Posterior cingulate gyrus (tissue), 11 donors: Measurements from ENCODE around the gene VAV3.
A peak's percentile ranks its signal among the peaks of the same experiment; 100 is the strongest.

ENCODE experiments used
- DNase-seq, 10 donors: peaks; one replicate each; pipeline versions ENCODE4 v3.0.0 to v3.0.0-alpha.2; 2020 to 2021; ENCODE audit warnings: mixed read lengths in 3 of 10
- intact Hi-C: fragments of 100-400 bp; cut with DNase I; formaldehyde crosslinking; loops from one replicate; pipeline ENCODE4 v1.15.1; 2023

Gene VAV3

DNA sequence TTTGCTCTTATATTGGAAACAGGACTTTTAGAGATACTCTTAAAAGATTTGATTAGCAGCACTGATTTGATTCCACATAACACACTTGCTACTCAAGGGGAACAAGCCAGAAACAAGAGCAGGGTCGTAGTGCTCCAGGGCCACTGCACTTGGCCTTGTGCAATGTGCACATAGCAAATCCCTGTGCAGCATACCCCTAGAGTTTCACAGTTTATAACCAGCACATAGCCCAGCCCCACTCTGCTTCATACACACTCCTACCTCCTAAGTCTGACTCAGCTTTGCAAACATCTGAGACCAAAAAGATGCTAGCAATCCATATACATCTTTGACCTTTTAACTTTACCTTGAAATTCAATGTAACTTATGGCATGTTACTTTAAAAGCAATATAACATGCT lies 157.6 kb downstream of the VAV3 start:
- intact Hi-C loops = no loop called here
- DNase-seq = peak in 1 of 10 donors; percentile 57

DNA sequence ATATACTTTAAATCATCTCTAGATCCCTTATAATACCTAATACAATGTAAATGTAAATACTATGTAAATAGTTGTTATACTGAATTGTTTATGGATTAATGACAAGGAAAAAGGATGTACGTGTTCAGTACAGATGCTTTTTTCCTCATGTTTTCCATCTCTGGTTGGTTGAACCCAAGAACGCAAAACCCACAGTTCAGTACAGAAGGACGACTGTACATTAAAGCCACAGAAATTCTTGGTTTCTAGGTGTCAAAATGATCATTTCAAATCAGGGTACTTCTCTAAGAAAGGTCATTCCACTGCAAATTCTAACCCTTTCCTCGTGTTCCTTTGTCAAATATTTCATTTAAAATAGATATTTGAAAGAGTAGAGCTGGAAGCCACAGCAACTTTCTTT lies 158.1 kb downstream of the VAV3 start:
- intact Hi-C loops = no loop called here
- no peak for DNase-seq

DNA sequence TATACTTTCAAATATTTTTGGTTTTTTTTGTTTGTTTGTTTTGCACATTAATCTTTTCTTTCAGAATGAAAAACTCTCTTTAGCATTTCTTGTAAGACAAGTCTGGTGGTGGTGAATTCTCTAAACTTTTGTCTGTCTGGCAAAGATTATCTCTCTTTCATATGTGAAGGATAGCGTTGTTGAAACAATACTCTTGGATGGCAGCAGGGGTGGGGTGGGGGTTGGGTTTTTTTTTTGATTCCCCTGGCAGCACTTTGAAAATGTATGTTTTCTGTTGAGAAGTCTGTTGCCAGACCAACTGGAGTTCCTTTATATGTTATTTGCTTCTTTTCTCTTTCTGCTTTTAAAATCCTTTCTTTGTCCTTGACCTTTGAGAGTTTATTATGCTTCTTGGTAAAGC lies 160.2 kb downstream of the VAV3 start:
- no peak for DNase-seq
- intact Hi-C loops = no loop called here

DNA sequence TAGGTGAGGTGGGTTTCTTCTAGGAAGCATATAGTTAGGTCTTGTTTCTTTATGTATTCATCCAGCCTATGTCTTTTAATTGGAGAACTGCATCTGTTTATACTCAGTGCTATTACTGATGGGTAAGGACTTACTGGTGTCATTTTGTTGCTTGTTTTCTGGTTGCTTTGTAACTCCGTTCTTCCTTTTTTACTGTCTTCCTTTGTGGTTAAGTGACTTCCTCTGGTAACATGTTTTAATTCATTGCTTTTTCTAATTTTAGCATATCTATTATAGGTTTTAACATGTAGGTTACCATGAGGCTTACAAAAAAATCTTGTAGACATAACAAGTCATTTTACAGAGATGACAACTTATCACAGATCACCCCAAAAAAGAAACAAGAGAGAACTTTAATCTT lies 160.8 kb downstream of the VAV3 start:
- intact Hi-C loops = no loop called here
- DNase-seq = no peak

DNA sequence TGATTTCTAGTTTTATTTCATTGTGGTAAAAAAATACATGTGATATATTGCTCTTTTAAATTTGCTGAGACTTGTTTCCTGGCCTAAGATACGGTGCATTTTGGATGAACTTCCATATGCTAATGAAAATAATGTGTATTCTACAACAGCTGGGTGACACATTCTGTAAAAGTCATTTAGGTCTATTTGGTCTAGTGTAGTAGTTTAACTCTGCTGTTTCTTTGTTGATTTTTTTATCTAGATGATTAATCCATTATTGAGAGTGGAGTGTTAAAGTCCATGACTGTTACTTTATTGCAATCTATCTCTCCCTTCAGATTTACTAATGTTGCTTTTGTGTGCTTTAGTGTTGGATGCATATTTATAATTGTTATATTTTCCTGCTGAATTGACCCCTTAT lies 161.4 kb downstream of the VAV3 start:
- no peak for DNase-seq
- intact Hi-C loops = no loop called here

DNA sequence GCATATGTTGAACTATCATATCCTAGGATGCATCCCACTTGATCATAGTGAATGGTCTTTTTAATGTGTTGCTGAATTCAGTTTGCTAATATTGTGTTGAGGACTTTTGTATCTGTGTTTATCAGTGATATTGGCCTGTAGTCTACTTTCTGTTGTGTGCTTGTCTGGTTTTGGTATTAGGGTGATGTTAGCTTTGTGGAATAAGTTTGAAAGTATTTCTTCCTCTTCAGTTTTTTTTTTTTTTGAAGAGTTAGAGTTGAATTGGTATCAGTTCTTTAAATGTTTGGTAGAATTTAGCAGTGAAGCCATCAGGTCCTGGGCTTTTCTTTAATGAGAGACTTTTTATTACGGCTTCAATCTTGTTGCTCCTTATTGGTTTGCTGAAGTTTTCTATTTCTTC lies 162.3 kb downstream of the VAV3 start:
- intact Hi-C loops = no loop called here

DNA sequence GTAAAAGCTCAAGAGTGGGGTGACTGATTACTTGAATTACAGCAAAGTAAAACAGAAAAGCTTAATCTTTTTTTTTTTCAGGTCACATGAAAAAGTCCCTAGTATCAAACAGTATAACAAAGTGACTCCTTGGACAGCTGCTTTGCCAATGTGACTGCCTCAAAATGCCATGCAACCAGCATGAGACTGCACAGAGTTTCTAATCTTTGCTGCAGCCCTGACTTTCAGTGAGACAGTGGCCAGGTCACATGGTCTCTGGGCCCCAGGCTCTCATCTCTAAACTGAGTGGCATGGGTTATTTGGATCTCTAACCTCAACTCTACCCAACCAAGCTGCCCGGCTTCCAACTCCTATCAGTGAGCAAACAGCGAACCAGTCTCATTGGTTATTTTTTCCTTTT lies 169.0 kb downstream of the VAV3 start:
- DNase-seq = no peak
- intact Hi-C loops = no loop called here

More for the DNA sequence above, 162.3 kb downstream of the VAV3 start:
- DNase-seq = no peak

DNA sequence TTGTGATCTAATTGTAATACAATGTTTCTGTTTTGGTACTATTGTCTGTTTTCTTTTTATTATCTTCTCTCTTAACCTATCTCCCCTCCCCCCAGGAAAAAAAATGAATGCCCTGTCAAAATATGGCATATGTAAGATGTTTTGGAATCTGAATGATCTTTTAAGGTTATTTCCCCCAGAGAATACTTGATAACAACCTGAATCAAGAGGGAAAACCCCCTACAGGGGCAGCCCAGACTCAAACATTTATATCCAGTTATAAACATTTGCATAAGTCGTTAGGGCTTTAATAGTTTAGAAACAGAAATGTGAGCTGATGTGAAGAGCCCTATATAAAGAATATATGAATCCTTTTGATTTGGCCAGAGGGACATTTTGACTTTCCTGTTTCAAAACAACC lies 169.5 kb downstream of the VAV3 start:
- intact Hi-C loops = no loop called here
- no peak for DNase-seq

DNA sequence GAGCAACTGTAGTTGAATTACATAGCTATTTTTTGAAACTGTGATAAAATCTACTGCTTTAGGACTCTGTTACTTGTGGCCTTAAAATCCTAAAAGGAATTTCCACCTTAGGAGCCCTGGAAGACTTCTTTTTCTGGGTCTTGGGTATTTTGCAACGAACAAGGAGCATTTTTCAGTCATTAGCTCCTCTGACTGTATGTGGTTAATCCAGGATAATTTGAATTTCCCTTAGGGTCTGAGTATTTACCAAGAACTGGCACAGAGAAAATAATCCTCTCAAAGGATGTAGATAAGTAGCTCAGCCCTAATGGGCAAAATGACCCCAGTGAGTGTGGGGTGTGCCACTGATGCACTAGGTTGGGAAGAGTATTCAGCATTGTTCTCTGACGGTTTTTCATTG lies 170.4 kb downstream of the VAV3 start:
- no peak for DNase-seq
- intact Hi-C loops = no loop called here

DNA sequence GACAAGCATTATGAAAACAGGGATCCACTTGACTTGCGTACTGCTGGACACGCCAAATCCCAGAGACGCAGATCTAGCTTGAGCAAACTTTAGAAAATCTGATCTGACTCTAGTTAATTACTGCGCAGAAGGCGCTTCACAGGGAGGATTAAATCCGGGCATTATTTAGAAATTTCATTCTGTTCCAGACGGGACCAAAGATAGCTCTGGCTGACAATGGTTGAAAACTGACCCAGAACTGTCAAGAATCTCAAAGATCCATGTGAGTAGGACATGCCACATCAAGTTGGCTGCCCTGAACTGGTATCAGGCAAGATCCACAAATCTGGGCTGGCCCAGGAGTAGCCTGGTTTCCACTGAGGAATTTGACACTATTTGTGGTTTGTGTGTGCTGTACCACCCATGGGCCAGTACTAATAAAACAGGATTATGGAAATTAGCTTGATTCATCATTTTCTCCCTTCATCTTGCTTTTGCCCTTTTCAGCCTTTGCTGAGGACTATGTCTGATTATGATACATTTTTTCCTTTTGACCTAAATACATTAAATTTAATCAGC lies 171.0 kb downstream of the VAV3 start:
- no peak for DNase-seq
- intact Hi-C loops = no loop called here

DNA sequence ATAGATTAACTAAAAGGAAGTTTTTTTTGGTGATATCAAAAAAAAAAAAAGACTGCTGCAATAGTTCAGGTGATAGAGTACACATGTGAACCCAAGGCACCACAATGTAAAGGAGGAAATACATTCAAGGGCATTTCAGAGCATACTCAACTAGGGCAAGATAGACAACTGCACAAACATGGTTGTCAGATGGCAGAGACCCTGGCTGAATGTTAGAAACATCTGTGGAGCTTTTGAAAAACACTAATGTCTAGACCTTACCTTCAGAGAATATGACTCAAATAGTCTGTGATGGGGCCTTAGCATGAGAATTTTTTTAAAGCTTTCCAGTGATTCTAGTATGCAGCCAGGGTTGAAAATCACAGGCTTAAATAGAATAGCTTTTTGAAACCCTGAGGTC lies 173.6 kb downstream of the VAV3 start:
- DNase-seq = no peak
- intact Hi-C loops = no loop called here

DNA sequence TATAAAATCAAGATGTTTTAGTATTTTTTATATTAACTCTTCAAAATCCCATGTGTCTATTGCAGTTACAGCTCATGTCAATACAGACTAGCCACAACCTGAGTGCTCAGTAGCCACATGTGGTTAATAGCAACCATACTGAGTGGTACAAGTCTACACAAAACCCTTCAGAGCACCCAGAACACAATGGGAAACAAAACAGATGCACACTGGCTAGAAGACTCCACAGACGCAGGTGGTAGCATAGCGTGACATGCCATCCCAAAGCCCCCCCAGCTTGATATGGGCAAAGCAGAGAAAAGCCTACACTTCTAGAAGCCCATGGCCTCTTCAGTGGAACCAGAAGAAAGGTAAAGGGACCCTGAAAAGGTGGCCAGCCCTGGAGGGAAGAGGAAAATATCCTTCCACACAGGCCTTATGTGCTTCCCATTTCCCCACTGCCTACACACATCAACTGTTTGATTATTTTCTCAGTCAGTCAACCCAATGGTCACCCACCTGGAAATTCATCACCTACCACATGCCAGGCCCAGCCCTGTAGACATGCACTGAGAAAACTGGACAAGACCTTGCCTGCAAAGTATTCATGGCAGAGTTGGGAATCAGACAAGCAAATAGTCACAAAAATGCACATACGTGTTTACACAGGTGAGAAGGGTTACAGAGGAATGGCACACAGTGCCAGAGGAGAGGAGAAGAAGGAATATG lies 175.0 kb downstream of the VAV3 start:
- intact Hi-C loops = loop anchor here (10.0 kb wide), 2 partner anchors 175 to 265 kb away; partner anchors contain the start of gene VAV3

DNA sequence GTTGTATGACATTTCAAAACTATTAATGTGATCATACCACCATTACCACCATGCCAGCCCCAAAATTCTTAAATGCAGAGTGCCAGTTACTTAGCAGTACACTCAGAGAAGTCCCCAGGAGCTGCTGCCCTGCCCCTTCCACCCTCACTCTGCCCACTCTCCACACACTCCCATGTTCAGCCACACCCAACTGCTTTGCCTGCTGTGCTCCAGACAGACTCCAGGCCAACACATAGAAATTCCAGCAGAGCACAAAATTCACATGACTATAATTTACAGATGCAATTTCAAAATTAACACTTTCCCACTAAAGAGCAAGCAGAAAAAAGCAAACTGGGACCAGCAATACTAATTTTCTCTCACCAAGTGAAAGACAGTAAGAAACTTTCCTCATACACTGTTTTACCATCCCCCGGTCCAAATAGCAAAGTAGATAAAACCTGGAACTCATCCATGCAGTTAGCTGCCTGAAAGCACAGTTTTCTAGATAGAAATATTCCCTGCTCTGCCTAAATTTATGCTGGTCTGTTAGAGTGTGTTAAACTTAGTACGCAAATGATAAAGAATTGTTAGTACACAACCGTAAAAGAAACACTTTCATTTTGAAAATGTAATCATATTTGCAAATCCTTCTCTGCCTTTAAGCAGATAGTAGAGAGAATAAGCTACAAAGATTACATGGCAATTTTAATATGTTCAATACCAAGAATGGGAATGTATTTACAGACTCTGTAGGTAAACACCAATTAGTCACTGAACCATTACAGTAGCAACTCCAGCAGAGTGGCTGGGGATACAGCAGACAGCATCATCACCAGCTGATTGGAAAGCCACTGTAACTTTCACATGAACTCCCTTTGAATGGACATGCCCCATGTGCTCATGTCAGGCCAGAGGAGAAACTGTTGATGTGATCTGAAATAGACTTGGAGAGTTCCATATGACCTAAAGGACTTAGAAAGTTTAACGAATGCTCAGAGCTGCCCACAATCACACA lies 176.5 kb downstream of the VAV3 start:
- intact Hi-C loops = loop anchor here (10.0 kb wide), 2 partner anchors 176 to 266 kb away; partner anchors contain the start of gene VAV3
- DNase-seq = peak in 1 of 10 donors; percentile 67

More for the DNA sequence above, 175.0 kb downstream of the VAV3 start:
- no peak for DNase-seq

DNA sequence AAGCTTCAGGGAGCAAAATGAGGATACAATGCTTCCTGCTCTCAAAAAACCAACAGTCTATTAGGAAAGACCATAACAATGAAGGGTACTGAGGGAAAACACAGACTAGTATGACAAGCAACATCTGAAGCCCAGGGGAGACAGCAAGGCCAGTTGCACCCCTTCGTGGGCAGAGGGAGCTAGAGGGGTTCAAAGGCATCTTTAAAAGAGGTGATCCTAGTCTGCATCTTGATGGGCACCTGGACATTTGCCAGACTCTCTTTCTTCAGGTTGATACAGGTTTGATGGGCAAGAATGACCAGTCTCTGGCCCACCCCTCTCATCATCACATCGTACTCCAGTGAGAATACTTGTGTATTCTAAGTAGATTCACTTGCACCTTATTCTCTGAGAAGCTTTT lies 177.7 kb downstream of the VAV3 start:
- intact Hi-C loops = loop anchor here (10.0 kb wide), 2 partner anchors 178 to 268 kb away; partner anchors contain the start of gene VAV3

DNA sequence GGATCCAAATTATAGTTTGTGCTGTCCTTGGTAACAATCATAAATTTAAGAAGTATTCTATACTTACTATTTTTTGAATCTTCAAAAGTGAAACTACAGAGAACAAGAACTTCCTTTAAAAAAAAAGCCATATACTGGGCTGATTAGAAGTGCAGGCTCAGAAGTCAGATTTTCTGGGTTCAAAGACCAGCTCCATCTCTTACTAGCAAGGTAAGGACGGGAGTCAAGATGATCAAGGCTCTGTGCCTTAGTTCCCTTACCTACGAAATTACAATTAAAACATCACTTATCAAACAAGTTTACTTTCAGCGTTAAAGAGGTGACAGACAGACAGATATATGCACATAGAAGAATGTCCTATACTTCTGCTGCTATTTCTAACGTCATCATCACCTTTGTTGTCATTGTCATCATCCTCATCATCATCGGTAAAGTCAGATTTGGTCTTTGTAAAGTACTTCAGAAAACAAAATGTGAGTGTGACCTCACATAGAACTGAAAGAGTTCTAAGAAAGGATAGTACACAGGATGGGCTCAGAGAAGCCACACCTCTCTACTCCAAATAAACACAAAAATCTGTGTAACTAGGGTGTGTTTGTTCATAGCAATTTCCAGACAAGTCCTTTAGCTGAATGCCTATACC lies 178.7 kb downstream of the VAV3 start:
- intact Hi-C loops = loop anchor here (10.0 kb wide), 2 partner anchors 178 to 268 kb away; partner anchors contain the start of gene VAV3
- no peak for DNase-seq

More for the DNA sequence above, 177.7 kb downstream of the VAV3 start:
- DNase-seq = peak in 2 of 10 donors; percentile 12 to 54

DNA sequence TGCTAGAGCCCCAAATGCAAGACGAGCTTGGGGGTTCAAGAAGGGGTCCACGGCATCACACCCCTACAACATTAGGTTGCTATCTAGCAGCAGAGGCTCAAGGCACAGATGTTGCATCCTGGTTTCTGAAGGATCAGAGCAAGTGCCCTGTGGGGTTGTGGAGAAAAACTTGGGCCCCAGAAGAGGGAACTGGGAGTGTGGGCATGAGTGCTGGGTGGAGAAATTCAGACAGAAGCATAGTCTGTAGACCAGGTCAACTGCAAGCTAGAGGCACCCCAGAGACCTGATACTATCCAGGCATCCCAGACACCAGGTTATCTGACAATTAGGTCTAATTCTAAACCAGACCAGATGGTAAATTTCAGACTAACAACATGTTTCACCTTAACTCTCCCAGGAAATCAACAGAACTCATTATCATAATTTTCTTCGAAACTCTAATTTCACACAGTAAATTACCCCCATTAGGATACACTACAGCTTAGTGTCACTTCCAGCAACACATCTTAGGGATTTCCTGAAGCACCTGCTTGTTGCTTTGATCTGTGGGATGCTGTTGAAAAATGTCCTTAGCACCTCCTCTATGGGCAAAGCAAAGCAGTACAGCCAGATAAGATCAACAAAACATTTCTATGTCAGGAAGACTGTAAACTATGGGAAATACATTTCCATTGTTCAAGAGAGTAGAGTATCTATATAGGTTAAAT lies 179.3 kb downstream of the VAV3 start:
- intact Hi-C loops = loop anchor here (10.0 kb wide), 2 partner anchors 179 to 269 kb away; partner anchors contain the start of gene VAV3
- no peak for DNase-seq

DNA sequence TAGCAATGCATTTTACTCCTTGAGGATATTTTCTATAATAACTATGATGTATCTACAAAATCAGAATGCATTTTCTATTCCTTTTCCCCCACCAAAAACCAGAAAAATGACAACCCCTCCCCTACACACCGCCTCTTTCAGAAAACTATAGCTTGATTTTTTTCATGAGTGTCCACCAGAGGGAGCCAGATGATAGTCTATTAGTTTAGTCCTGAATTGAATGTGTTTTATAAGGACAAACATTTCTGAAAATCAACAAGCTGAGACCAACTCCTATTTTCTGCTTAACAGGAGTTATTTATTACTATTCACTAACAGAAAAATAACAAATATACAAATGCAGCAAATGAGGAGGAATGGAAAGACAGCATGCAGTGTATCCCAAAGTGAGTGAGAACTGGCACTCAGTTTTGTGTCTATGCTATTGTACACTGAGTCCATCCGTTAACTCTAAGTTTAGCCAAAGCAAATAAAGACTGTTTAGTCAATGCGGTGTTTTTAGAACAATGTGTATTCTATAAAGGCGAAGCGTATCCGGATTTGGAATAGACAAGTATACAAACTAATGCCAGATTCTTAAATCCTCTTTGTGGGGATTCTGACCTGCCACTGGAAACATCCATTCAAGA lies 182.6 kb downstream of the VAV3 start:
- no peak for DNase-seq
- intact Hi-C loops = loop anchor here (1.0 to 10.0 kb wide), 3 partner anchors 182 to 343 kb away; partner anchors contain the start of gene VAV3

DNA sequence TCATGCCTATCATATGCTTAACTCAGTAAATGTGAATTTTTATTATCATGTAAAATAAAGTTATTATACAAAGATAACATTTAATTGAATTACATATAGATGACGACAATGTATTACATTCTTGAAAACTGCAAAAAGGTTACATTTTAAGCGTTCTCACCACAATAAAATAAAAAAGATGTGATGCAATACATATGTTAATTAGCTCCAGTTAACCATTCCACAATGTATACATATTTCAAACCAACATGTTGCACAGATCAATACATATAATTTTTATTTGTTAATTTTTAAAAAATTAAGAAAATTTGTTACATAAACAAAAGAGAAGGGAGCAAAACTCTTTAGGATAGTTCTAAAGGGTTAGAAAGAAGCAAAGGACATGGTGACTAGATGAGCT lies 183.7 kb downstream of the VAV3 start:
- no peak for DNase-seq
- intact Hi-C loops = loop anchor here (10.0 kb wide), 2 partner anchors 184 to 274 kb away; partner anchors contain the start of gene VAV3

DNA sequence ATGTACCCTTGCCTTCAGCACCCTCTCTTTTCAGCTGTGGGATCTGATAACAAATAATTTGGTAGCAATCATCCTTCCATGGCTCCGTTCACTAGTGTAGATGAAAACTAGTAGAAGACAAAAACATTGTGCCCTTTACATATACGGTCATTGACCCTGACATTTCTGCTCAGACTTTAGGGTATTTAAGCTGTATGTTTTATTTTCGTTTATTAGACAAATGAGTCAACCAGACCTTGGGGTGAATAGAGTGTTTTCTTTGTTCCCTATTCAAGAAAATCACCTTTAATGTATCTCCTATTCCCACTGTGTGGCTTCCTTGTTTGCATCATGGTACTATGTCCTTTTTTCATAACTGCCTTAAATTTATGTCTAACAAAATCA lies 187.3 kb downstream of the VAV3 start:
- no peak for DNase-seq
- intact Hi-C loops = no loop called here
